ENCODE results near the gene SRP9.
A peak's percentile ranks its signal among the peaks of the same experiment; 100 is the strongest.

GRCh38 chr1:225772323-225772768, 5.3 kb upstream of the SRP9 start:
- peak; percentile 92 for TF ChIP-seq CTCF (IDR thresholded peaks at IDR 0.05; ENCODE audit: poor library complexity)
- TF ChIP-seq EZH2 (IDR thresholded peaks at IDR 0.05; ENCODE audit: borderline replicate concordance) = no peak
- no peak for TF ChIP-seq EZH2phosphoT487 (IDR thresholded peaks at IDR 0.05; ENCODE audit: low read depth, severe bottlenecking, unreplicated experiment)
